HFFc6 (cell line): ENCODE results near the gene ADH5. TPM values are rescaled to one million over a fixed set of nuclear protein-coding genes. Genes with fewer than 3 reads are reported as not detected.

Experiments
- DNase-seq: peaks from one replicate; pipeline ENCODE4 v3.0.0-alpha.2; 2018
- H3K27ac Mint-ChIP-seq: 2 replicates; pipeline ENCODE4 v1.8.0; 2020; ENCODE audit warnings: mild to moderate bottlenecking, mixed read lengths
- H3K27me3 Mint-ChIP-seq: 2 replicates; pipeline ENCODE4 v1.8.0; 2021; ENCODE audit warnings: mild to moderate bottlenecking, moderate library complexity, mixed read lengths; ENCODE audit not compliant: insufficient read depth
- H3K36me3 Mint-ChIP-seq: 2 replicates; pipeline ENCODE4 v1.8.0; 2021; ENCODE audit warnings: low read depth, mixed read lengths
- H3K4me1 Mint-ChIP-seq: 2 replicates; pipeline ENCODE4 v1.8.0; 2020; ENCODE audit warnings: low read depth, mixed read lengths
- H3K4me3 Mint-ChIP-seq: 2 replicates; pipeline ENCODE4 v1.8.0; 2020; ENCODE audit warnings: mild to moderate bottlenecking, moderate library complexity, mixed read lengths
- H3K9me3 Mint-ChIP-seq: 2 replicates; pipeline ENCODE4 v1.8.0; 2020; ENCODE audit warnings: mild to moderate bottlenecking, mixed read lengths
- long read RNA-seq: library from polyadenylated mRNA; unstranded; transcript quantifications from one replicate; pipeline ENCODE4 v2.0.0, GENCODE V29; 2019
- total RNA-seq, 6 experiments: library from RNA; stranded (reverse); fragmentation: NEBNext Ultra II Directional; extraction: Animal tissue kit (Norgen Biotek cat#: 25700); gene quantifications; 2 replicates in 1 of 6; 3 replicates in 5 of 6; pipeline ENCODE4 v1.2.3, GENCODE V29; 2021
- TF ChIP-seq, protein P1 (sequence below): fragments of 200-600 bp; sonication (generic); IDR thresholded peaks from 2 replicates; pipeline ENCODE4 v1.5.0; 2021; ENCODE audit warnings: antibody characterized with exemption, mild to moderate bottlenecking

Gene ADH5
- 100 to 1,000 TPM; 193 to 211 (median 205) TPM for total RNA-seq
- long read RNA-seq, transcript ADH5-201 (9 exons, 2,615 nt) = major isoform, 176 of 219 reads
- long read RNA-seq, partial matches to known transcripts = 35 of 219 reads
- long read RNA-seq, other reads (novel, unspliced or antisense) = 8 of 219 reads

DNA sequence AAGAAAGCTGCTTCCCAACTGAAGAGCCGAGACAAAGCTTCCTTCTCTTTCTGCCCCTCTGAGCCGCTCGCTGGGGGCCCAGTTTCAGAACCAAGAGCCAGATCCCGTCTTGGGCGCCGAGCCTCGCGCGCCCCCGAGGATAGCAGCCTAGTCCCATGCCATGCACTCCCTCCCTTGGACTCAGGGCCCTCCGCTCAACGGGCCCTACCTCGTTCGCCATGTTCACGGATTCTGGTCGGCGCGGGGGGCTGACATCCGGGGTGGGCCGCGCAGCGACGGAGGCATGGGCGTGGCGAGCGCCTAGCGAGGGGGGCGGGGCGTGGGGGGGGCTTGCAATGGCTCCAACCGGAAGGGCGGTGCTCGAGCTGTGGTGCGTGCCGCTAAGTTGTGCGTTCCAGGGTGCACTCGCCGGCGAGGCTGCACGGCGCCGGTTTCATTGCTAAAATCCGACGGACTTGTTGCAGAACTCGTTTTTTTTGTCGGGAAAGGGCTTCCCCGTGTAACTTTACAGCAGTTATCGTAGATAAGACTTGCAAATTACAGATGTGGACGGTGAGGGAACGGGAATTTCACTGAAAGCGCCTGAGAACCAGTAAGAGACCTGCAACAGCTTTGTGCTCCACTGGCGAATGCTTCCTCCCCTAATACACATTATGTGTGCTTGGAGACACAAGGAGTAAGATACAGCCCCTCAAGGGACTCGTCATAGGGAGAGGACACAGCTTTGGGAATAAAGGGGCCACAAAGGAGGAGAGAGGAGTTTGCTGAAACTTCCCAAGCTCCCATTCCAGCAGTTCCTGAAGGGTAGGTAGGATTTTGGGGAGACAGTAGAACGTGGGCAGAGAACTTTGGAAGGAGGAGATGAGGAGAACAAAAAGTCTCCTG, at the start of gene ADH5:
Gene ADH5 (minus strand): TSS at position 308 of the 885 bp plus-strand sequence. CDS start 88 bp downstream, at position 220.
- DNase-seq = peak; percentile 70

DNA sequence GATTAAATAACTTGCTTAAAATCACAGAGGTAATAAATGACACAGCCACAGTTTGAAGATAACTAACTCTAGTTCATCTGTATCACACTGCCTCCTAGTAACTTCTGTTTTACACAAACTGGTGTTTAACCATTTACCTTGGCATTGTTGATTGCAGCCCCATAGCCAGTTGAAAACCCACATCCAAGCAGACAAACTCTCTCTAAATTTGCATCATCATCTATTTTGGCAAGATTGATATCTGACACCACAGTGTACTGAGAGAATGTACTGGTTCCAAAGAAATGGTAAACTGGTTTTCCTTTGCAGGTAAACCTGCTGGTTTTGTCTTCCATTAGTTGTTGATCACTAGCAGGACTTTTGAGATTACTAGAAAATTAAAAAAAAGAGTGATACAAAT, 47.7 kb upstream of the ADH5 start:
- Mint-ChIP-seq H3K27me3 (no peaks in the 10 kb centered on the region), H3K4me1 (no peaks in the 10 kb centered on the region), H3K36me3 (no peaks in the 10 kb centered on the region), H3K27ac (no peak overlapping the region), H3K4me3 (no peak overlapping the region), H3K9me3 (no peaks in the 10 kb centered on the region)
- TF ChIP-seq, protein P1, sequence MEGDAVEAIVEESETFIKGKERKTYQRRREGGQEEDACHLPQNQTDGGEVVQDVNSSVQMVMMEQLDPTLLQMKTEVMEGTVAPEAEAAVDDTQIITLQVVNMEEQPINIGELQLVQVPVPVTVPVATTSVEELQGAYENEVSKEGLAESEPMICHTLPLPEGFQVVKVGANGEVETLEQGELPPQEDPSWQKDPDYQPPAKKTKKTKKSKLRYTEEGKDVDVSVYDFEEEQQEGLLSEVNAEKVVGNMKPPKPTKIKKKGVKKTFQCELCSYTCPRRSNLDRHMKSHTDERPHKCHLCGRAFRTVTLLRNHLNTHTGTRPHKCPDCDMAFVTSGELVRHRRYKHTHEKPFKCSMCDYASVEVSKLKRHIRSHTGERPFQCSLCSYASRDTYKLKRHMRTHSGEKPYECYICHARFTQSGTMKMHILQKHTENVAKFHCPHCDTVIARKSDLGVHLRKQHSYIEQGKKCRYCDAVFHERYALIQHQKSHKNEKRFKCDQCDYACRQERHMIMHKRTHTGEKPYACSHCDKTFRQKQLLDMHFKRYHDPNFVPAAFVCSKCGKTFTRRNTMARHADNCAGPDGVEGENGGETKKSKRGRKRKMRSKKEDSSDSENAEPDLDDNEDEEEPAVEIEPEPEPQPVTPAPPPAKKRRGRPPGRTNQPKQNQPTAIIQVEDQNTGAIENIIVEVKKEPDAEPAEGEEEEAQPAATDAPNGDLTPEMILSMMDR = no peak
- no peak for DNase-seq

More for the DNA sequence above, at the start of gene ADH5:
- peaks cover 45% of the 10 kb centered on the region for H3K4me1 Mint-ChIP-seq
- peak within 1 kb of the TSS; percentile 96 for H3K4me3 Mint-ChIP-seq
- peaks cover 22% of the 10 kb centered on the region for H3K36me3 Mint-ChIP-seq
- peaks cover 3% of the 10 kb centered on the region; the same call in 1 of the 2 replicates for H3K27me3 Mint-ChIP-seq
- TF ChIP-seq, protein P1 = no peak
- peak within 1 kb of the TSS; percentile 89 for H3K27ac Mint-ChIP-seq
- H3K9me3 Mint-ChIP-seq = no peaks in the 10 kb centered on the region

DNA sequence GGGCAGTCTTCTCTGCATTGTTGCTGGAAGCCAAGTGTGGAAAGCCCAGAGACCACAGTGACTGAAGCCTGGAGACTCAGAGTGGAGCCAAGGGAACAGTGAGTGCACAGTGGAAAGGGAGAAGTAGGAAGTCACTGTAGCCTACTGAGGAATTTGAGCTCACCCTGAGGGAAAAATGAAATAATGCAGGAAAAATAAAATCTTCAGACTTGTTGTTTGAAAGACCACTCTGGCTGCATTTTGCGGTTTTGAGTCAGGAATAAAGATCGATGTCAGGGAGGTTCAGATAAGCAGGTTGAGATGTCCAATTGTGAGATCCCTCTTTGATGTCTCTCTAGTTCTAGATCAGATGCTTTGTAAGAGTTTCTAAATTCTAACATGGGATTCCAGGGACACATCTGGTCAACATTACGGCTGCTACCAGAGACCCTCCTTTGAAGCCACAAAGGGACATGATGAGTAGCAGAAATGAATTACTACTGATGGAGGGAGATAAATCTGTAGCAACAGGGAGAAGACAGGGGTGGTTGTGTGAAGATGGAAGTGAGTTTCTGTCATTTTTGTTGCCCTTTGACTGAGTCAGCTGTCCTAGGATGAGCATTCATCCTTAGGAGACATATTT, 47.1 kb upstream of the ADH5 start:
- Mint-ChIP-seq H3K4me3 (no peak overlapping the region), H3K9me3 (no peaks in the 10 kb centered on the region), H3K4me1 (no peaks in the 10 kb centered on the region), H3K36me3 (no peaks in the 10 kb centered on the region), H3K27me3 (no peaks in the 10 kb centered on the region), H3K27ac (no peak overlapping the region)
- TF ChIP-seq, protein P1 = no peak
- DNase-seq = no peak

DNA sequence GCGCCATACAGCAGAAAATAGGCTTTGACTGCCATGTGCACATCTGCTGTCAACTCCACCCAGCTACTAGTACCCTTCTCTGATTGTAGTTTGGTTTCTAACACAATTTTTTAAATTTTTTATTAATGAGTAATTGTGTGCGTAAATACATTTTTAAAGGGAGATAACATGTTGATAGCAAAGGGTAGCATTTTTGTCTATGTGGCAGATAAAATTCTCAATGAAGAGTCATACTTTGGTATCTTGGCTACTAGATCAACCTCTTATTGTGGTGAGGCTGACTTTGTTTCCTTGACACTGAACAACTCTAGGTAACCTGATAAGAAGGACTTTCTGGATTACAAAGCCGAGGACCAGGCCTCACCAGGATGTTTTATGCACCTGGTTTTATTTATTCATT, 46.0 kb upstream of the ADH5 start:
- Mint-ChIP-seq H3K4me3 (no peak overlapping the region), H3K36me3 (0 out of 2 replicates have a peak, but pooled peaks cover 2% of the 10 kb centered on the region), H3K27me3 (no peaks in the 10 kb centered on the region), H3K4me1 (no peaks in the 10 kb centered on the region), H3K9me3 (peaks cover 4% of the 10 kb centered on the region), H3K27ac (no peak overlapping the region)
- DNase-seq = no peak
- TF ChIP-seq, protein P1 = no peak

DNA sequence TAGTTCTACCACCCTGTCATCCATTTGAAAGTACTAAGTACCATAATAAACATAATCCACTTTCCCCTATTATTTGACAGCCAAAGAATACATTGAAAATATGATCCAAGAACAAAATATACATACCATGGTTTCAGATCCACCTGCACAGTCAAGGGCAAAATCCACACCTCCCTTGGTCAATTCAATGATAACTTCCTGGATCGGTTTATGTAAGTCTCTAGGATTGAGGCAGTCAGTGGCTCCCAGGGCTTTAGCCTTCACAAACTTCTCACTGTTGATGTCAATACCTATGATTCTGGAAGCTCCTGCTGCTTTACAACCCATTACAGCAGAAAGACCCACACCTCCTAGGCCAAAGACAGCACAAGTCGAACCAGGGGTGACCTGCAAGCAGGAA, 42.8 kb upstream of the ADH5 start:
- DNase-seq = no peak
- Mint-ChIP-seq H3K36me3 (0 out of 2 replicates have a peak, but pooled peaks cover 4% of the 10 kb centered on the region), H3K27ac (no peak overlapping the region), H3K4me1 (no peaks in the 10 kb centered on the region), H3K27me3 (no peaks in the 10 kb centered on the region), H3K4me3 (no peak overlapping the region), H3K9me3 (peaks cover 7% of the 10 kb centered on the region)
- TF ChIP-seq, protein P1 = no peak
